ENCODE results near the gene KRT26.

KRT26 gene

DNA sequence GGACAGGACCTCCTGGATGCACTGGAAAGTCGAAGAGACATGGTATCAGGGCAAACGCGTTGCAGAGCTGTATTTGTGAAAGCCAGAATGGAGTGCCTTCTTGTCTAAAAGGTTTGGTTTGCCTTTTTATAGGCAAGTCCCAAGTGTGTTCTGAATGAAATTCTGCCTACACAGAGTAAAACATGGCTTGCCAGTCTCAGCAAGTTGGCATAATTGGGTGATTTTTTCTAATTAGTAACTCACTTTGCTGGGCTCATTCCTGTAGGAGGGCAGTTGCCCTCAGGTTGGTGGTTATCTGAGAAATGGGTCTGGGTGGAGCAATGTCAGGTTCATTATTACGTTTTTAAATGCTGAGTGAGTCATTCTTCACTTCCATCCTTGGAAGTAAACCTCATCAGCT lies 16.8 kb downstream of the KRT26 start, which contains the start of gene KRT25:
Gene KRT25, minus strand, starts transcription at position 101 of the 400 bp plus-strand sequence. Its CDS starts 60 bp downstream, at position 41.
- Histone ChIP-seq H3K4me2 (ENCODE audit: low read depth, low read length) (no peak within 1 kb of the TSS), H3K36me3 (replicated peaks; ENCODE audit: insufficient read depth, low read length) (no peaks in the 10 kb centered on the region), H3K9me2 (replicated peaks; ENCODE audit: insufficient read depth, low read length) (no peaks in the 10 kb centered on the region), H3K4me1 (ENCODE audit: low read length) (no peaks in the 10 kb centered on the region), H4K20me1 (ENCODE audit: insufficient read depth, low read length) (no peaks in the 10 kb centered on the region), H3K9ac (ENCODE audit: low read length) (no peak within 1 kb of the TSS), H3K4me3 (ENCODE audit: low read length) (no peak within 1 kb of the TSS), H2AFZ (ENCODE audit: low read length) (no peak within 1 kb of the TSS), H3K27ac (ENCODE audit: low read length) (no peak within 1 kb of the TSS), H3K79me2 (ENCODE audit: low read length) (no peaks in the 10 kb centered on the region), H3F3A (ENCODE audit: insufficient read depth, low read length) (no peaks in the 10 kb centered on the region), H3K9me3 (replicated peaks; ENCODE audit: insufficient read depth, low read length) (no peaks in the 10 kb centered on the region; the same call in 1 of the 2 replicates), H3K27me3 (replicated peaks; ENCODE audit: insufficient read depth, low read length) (no peaks in the 10 kb centered on the region)
- no peak for DNase-seq
- TF ChIP-seq EZH2phosphoT487 (IDR thresholded peaks at IDR 0.05; ENCODE audit: low read length) (no peak), EZH2 (optimal IDR thresholded peaks at IDR 0.05; ENCODE audit: low read depth, low read length) (no peak)
- TF ChIP-seq, protein P1, sequence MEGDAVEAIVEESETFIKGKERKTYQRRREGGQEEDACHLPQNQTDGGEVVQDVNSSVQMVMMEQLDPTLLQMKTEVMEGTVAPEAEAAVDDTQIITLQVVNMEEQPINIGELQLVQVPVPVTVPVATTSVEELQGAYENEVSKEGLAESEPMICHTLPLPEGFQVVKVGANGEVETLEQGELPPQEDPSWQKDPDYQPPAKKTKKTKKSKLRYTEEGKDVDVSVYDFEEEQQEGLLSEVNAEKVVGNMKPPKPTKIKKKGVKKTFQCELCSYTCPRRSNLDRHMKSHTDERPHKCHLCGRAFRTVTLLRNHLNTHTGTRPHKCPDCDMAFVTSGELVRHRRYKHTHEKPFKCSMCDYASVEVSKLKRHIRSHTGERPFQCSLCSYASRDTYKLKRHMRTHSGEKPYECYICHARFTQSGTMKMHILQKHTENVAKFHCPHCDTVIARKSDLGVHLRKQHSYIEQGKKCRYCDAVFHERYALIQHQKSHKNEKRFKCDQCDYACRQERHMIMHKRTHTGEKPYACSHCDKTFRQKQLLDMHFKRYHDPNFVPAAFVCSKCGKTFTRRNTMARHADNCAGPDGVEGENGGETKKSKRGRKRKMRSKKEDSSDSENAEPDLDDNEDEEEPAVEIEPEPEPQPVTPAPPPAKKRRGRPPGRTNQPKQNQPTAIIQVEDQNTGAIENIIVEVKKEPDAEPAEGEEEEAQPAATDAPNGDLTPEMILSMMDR (IDR thresholded peaks at IDR 0.05; ENCODE audit: low read length), result no peak

- Histone ChIP-seq H2AFZ (ENCODE audit: low read length) (no peak overlapping the region), H3K79me2 (ENCODE audit: low read length) (no peaks in the 10 kb centered on the region), H3K27ac (ENCODE audit: low read length) (no peak overlapping the region), H3K9ac (ENCODE audit: low read length) (no peak overlapping the region), H3K4me3 (ENCODE audit: low read length) (no peak overlapping the region), H3K27me3 (replicated peaks; ENCODE audit: insufficient read depth, low read length) (no peaks in the 10 kb centered on the region), H3K4me2 (ENCODE audit: low read depth, low read length) (no peak overlapping the region), H3K9me3 (replicated peaks; ENCODE audit: insufficient read depth, low read length) (no peaks in the 10 kb centered on the region), H3F3A (ENCODE audit: insufficient read depth, low read length) (no peaks in the 10 kb centered on the region), H3K36me3 (replicated peaks; ENCODE audit: insufficient read depth, low read length) (no peaks in the 10 kb centered on the region), H4K20me1 (ENCODE audit: insufficient read depth, low read length) (no peaks in the 10 kb centered on the region), H3K9me2 (replicated peaks; ENCODE audit: insufficient read depth, low read length) (no peaks in the 10 kb centered on the region), H3K4me1 (ENCODE audit: low read length) (no peaks in the 10 kb centered on the region)
- DNase-seq, result no peak
- TF ChIP-seq EZH2 (optimal IDR thresholded peaks at IDR 0.05; ENCODE audit: low read depth, low read length) (no peak), EZH2phosphoT487 (IDR thresholded peaks at IDR 0.05; ENCODE audit: low read length) (no peak)
- TF ChIP-seq, protein P1 (IDR thresholded peaks at IDR 0.05; ENCODE audit: low read length), result no peak
Measured at GRCh38 chr17:40753804-40754203, 18.2 kb downstream of the KRT26 start.

DNA sequence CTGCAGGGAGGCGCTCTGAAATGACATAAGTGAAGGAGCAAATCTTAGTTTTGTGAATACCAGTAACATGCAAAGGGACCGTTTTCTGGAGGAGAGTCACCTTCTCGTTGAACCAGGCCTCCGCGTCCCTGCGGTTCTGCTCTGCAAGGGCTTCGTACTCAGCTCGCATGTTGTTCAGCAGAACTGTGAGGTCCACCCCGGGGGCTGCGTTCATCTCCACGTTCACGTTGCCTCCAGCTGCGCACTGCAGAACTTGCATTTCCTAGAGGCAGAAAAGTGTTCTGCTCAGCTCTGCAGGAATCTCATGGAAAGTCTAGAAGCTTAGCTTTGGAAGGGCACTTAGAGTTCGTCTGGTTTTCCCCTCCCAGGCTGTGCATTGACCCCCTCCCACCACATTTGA lies 20.9 kb downstream of the KRT26 start:
- Histone ChIP-seq H3K27me3 (replicated peaks; ENCODE audit: insufficient read depth, low read length) (no peaks in the 10 kb centered on the region), H4K20me1 (ENCODE audit: insufficient read depth, low read length) (no peaks in the 10 kb centered on the region), H3K9ac (ENCODE audit: low read length) (no peak overlapping the region), H3F3A (ENCODE audit: insufficient read depth, low read length) (no peaks in the 10 kb centered on the region), H3K9me3 (replicated peaks; ENCODE audit: insufficient read depth, low read length) (no peaks in the 10 kb centered on the region), H3K4me2 (ENCODE audit: low read depth, low read length) (no peak overlapping the region), H3K27ac (ENCODE audit: low read length) (no peak overlapping the region), H2AFZ (ENCODE audit: low read length) (no peak overlapping the region), H3K4me1 (ENCODE audit: low read length) (no peaks in the 10 kb centered on the region), H3K36me3 (replicated peaks; ENCODE audit: insufficient read depth, low read length) (no peaks in the 10 kb centered on the region), H3K4me3 (ENCODE audit: low read length) (no peak overlapping the region), H3K79me2 (ENCODE audit: low read length) (no peaks in the 10 kb centered on the region), H3K9me2 (replicated peaks; ENCODE audit: insufficient read depth, low read length) (no peaks in the 10 kb centered on the region)
- DNase-seq, result no peak
- TF ChIP-seq EZH2phosphoT487 (IDR thresholded peaks at IDR 0.05; ENCODE audit: low read length), result no peak
- TF ChIP-seq, protein P1 (IDR thresholded peaks at IDR 0.05; ENCODE audit: low read length), result no peak
- TF ChIP-seq EZH2 (optimal IDR thresholded peaks at IDR 0.05; ENCODE audit: low read depth, low read length), result no peak
